BLaER1 (cell line): Measurements from ENCODE around the gene KIF21B.

ENCODE experiments used
- H3K27ac ChIP-seq: shearing (Covaris generic); formaldehyde crosslinking; 2 replicates; pipeline ENCODE4 v1.8.1; 2022
- H3K27me3 ChIP-seq: shearing (Covaris generic); formaldehyde crosslinking; 2 replicates; pipeline ENCODE4 v1.8.1; 2022
- H3K36me3 ChIP-seq: shearing (Covaris generic); formaldehyde crosslinking; 2 replicates; pipeline ENCODE4 v1.8.1; 2022
- H3K4me1 ChIP-seq: shearing (Covaris generic); formaldehyde crosslinking; 2 replicates; pipeline ENCODE4 v1.8.1; 2022
- H3K4me2 ChIP-seq: shearing (Covaris generic); formaldehyde crosslinking; 2 replicates; pipeline ENCODE4 v1.8.1; 2022
- H3K4me3 ChIP-seq: shearing (Covaris generic); formaldehyde crosslinking; 2 replicates; pipeline ENCODE4 v1.8.1; 2022
- H3K9ac ChIP-seq: shearing (Covaris generic); formaldehyde crosslinking; 2 replicates; pipeline ENCODE4 v1.8.1; 2022
- H3K9me3 ChIP-seq: shearing (Covaris generic); formaldehyde crosslinking; 2 replicates; pipeline ENCODE4 v1.8.1; 2022
- H4K20me1 ChIP-seq: shearing (Covaris generic); formaldehyde crosslinking; 2 replicates; pipeline ENCODE4 v1.8.1; 2022
- Cebpa-rat ChIP-seq: shearing (Covaris generic); IDR thresholded peaks from 2 replicates; pipeline ENCODE4 v1.8.1; 2022

Gene KIF21B

GRCh38 chr1:201061886-201062285 is 38.4 kb upstream of the KIF21B start:
- no peak overlapping the region for H3K9ac ChIP-seq

DNA sequence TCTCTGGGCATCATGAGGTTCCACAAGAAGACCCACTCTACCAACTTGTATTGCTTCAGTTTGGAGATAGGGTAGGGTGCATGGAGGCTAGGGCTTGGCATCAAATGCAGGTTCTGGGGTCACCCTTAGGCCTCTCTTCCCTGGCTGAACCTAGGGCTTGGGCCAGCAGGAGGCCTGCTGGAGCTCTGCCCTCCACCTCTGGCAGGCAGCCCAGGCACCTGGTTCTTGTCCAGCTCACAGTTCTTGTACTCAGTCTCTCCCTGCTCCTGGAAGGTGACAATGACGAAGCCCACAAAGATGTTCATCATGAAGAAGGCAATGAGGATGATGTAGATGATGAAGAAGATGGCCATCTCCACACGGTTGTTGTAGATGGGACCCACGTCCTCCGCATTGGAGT is 37.5 kb upstream of the KIF21B start:
- H3K4me3 ChIP-seq = no peak overlapping the region
- TF ChIP-seq Cebpa-rat = no peak
- no peaks in the 10 kb centered on the region for H4K20me1 ChIP-seq
- H3K27me3 ChIP-seq = no peaks in the 10 kb centered on the region
- H3K4me2 ChIP-seq = peak overlapping the region; percentile 70
- H3K9me3 ChIP-seq = no peaks in the 10 kb centered on the region
- no peak overlapping the region for H3K27ac ChIP-seq
- no peaks in the 10 kb centered on the region for H3K36me3 ChIP-seq
- H3K9ac ChIP-seq = no peak overlapping the region
- H3K4me1 ChIP-seq = peaks cover 89% of the 10 kb centered on the region

More at GRCh38 chr1:201061886-201062285, 38.4 kb upstream of the KIF21B start:
- H3K27ac ChIP-seq = no peak overlapping the region
- no peaks in the 10 kb centered on the region for H3K36me3 ChIP-seq
- no peak for TF ChIP-seq Cebpa-rat
- peaks cover 89% of the 10 kb centered on the region for H3K4me1 ChIP-seq
- H4K20me1 ChIP-seq = no peaks in the 10 kb centered on the region
- H3K4me2 ChIP-seq = peak overlapping the region; percentile 70
- no peaks in the 10 kb centered on the region for H3K9me3 ChIP-seq
- H3K4me3 ChIP-seq = no peak overlapping the region
- H3K27me3 ChIP-seq = no peaks in the 10 kb centered on the region

- no peak for TF ChIP-seq Cebpa-rat
- Histone ChIP-seq H3K9ac (no peak overlapping the region), H3K9me3 (no peaks in the 10 kb centered on the region), H3K4me1 (peaks cover 89% of the 10 kb centered on the region), H3K36me3 (no peaks in the 10 kb centered on the region), H4K20me1 (no peaks in the 10 kb centered on the region), H3K27me3 (no peaks in the 10 kb centered on the region), H3K4me2 (peak overlapping the region; percentile 70), H3K27ac (no peak overlapping the region), H3K4me3 (no peak overlapping the region)
These were observed 37.1 kb upstream of the KIF21B start for GRCh38 chr1:201060586-201060985.

DNA sequence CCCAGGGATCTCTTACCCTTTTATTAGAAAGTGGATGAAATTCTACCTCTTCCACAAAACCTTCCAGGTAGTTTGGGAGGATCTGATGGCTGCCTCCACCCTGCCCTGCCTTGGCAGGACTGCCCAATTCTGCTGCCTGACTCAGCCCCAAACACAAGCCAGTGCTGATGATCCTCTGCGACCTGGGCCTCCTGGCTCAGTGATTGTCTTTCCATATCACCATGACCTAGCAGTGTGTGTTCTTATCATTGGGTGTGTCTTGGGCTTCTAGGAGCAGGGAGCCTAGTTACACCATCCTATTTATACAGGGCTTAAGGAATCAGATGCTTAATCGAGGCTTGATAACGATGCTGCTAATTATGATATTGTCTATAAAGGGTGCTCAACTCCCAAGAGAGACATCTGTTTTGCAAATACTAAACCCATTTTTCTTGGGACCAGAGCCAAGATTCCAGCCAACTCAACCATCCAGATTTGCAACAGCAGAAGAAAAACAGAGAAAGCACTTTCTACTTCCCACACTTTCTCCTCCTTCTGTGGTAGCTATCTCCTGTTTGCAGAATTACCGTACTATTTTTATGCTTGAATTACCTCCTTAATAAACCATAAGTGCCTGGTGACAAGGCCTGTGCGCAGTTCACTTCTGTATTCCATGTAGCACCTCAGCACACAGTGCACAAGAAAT is 36.5 kb upstream of the KIF21B start:
- H3K36me3 ChIP-seq = no peaks in the 10 kb centered on the region
- H4K20me1 ChIP-seq = no peaks in the 10 kb centered on the region
- H3K9ac ChIP-seq = no peak overlapping the region
- H3K9me3 ChIP-seq = no peaks in the 10 kb centered on the region
- no peak for TF ChIP-seq Cebpa-rat
- no peak overlapping the region for H3K27ac ChIP-seq
- no peaks in the 10 kb centered on the region for H3K27me3 ChIP-seq
- no peak overlapping the region for H3K4me3 ChIP-seq
- H3K4me1 ChIP-seq = peaks cover 94% of the 10 kb centered on the region
- H3K4me2 ChIP-seq = peak overlapping the region; percentile 70

DNA sequence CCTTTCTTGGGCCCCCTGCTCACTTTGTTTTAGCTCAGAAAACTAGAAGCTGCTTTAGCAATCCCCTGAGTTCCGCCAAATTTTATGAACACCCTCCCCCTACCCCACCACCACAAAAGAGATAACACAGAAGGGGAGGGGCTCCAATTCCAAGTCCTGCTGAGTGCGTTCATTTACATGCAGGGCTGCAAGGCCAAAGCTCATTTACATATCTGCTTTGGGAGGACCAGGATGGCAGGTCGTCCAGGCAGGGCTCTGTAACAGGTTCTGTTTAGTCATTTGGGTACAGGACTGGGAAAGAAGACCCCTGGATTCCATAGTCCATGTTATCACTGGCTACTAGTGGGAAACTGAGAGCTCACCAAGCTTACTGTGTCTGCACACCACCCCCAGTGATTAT is 35.9 kb upstream of the KIF21B start:
- Histone ChIP-seq H3K9me3 (no peaks in the 10 kb centered on the region), H3K27ac (no peak overlapping the region), H3K36me3 (no peaks in the 10 kb centered on the region), H3K4me1 (peaks cover 100% of the 10 kb centered on the region), H3K27me3 (no peaks in the 10 kb centered on the region), H4K20me1 (no peaks in the 10 kb centered on the region), H3K4me3 (no peak overlapping the region), H3K4me2 (peak overlapping the region; percentile 70), H3K9ac (0 out of 2 replicates have a peak overlapping the region, but pooled peaks have one; percentile 31)
- no peak for TF ChIP-seq Cebpa-rat

DNA sequence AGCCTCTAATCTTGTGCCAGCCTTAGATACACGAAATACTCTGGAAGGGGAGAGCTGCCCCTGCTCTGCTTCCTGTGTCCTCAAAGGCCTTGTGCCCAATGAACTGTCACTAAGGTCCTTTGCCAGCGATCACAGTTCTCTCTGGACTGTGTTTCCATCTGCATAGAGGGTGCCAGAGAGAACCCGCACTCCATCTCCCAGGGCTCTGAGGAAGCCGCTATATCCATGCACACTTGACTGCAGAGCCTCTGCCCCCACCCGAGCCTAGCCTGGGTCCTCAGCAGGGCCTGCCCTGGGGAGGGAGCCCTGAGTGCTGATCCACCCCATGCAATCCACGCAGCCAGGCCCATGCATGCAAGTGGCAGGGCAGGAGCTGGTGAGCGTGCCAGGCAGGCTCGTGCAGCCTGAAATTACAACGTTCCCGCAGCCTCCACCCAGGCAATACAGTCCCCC is 30.6 kb upstream of the KIF21B start:
- no peaks in the 10 kb centered on the region for H3K27me3 ChIP-seq
- H3K27ac ChIP-seq = peak overlapping the region; percentile 63
- H3K9me3 ChIP-seq = no peaks in the 10 kb centered on the region
- H3K9ac ChIP-seq = 0 out of 2 replicates have a peak overlapping the region, but pooled peaks have one; percentile 50
- H3K36me3 ChIP-seq = no peaks in the 10 kb centered on the region
- H4K20me1 ChIP-seq = no peaks in the 10 kb centered on the region
- no peak for TF ChIP-seq Cebpa-rat
- H3K4me3 ChIP-seq = peak overlapping the region; percentile 13; the same call in 1 of the 2 replicates
- H3K4me2 ChIP-seq = peak overlapping the region; percentile 70
- peaks cover 100% of the 10 kb centered on the region for H3K4me1 ChIP-seq

DNA sequence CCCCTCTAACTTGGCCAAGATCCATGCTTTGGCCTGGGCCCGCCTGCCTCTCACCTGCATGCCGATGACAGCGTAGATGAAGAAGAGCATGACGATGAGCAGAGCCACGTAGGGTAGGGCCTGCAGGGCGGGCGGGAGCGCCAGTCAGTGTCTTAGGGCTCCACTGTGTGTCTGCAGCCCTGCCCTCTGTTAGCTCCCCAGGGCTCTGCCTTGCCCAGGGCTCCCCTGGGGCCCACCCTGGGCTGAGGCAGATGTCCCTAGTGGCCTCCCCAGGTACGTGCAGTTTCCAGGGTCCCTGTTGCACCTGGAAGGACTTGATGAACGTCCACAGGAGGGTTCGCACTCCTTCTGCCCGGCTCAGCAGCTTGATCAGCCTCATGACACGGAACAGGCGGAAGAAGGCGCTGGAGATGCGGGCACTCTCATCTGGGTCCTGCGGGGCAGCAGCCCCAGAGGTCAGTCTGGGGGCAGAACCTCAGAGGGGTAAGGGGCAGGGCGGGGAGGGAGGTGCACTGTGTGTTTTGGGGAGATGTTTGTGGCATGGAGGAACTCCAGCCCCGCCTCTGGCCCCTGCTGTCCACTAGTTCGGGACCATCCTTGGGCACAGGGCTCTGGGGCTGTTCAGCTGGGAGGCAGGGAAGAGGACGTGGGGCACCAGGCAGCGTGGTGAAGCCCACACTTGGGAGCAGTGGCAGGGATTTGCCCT is 29.8 kb upstream of the KIF21B start:
- Histone ChIP-seq H3K4me1 (peaks cover 100% of the 10 kb centered on the region), H3K4me3 (peak overlapping the region; percentile 13; the same call in 1 of the 2 replicates), H3K9me3 (no peaks in the 10 kb centered on the region), H4K20me1 (no peaks in the 10 kb centered on the region), H3K4me2 (peak overlapping the region; percentile 70), H3K36me3 (no peaks in the 10 kb centered on the region), H3K27ac (peak overlapping the region; percentile 63), H3K9ac (peak overlapping the region; percentile 50; the same call in 1 of the 2 replicates), H3K27me3 (no peaks in the 10 kb centered on the region)
- TF ChIP-seq Cebpa-rat = no peak

DNA sequence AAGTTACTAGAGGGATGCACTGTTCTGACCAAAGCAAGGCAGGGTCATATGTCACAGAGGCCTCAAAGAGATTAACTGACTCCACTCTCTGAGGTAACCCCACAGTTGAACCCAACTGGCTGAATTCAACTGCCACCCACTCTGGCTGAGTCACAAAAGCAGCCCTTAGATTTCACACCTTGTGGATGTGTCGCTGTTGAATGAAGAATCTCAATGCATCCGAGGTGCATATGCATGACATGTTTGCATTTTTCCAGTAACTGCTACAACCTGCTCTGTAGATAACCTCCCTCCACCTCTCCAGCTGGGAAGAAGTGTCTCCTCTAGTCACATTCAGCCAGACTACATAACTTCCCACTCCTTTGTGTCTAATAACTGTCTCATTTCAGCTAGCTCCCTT is 27.9 kb upstream of the KIF21B start:
- Histone ChIP-seq H3K27me3 (no peaks in the 10 kb centered on the region), H3K9me3 (no peaks in the 10 kb centered on the region), H4K20me1 (no peaks in the 10 kb centered on the region), H3K36me3 (no peaks in the 10 kb centered on the region), H3K4me2 (peak overlapping the region; percentile 70), H3K9ac (no peak overlapping the region), H3K27ac (no peak overlapping the region), H3K4me3 (no peak overlapping the region), H3K4me1 (peaks cover 100% of the 10 kb centered on the region)
- no peak for TF ChIP-seq Cebpa-rat

GRCh38 chr1:201050515-201051277 is 27.2 kb upstream of the KIF21B start:
- no peaks in the 10 kb centered on the region for H3K27me3 ChIP-seq
- H4K20me1 ChIP-seq = no peaks in the 10 kb centered on the region
- no peak overlapping the region for H3K27ac ChIP-seq
- H3K9ac ChIP-seq = no peak overlapping the region
- no peaks in the 10 kb centered on the region for H3K36me3 ChIP-seq
- H3K4me1 ChIP-seq = peaks cover 95% of the 10 kb centered on the region
- no peak overlapping the region for H3K4me3 ChIP-seq
- no peak for TF ChIP-seq Cebpa-rat
- peak overlapping the region; percentile 70 for H3K4me2 ChIP-seq
- no peaks in the 10 kb centered on the region for H3K9me3 ChIP-seq
